DND-41 (cell line): ENCODE data around the gene CD81.
A peak's percentile ranks its signal among the peaks of the same experiment; 100 is the strongest.

Source experiments
- ATAC-seq: fragments of 200-7000 bp; cut with Tn5 transposase; 3 replicates; pipeline ENCODE4 v1.9.1; 2021; ENCODE audit warnings: low read depth; ENCODE audit not compliant: insufficient read depth
- DNase-seq: peaks from one replicate; pipeline ENCODE4 v3.0.0-alpha.2; 2020
- H2AFZ ChIP-seq: 2 replicates; pipeline ENCODE4 v1.6.0; 2012; ENCODE audit warnings: low read depth, low read length
- H3K27ac ChIP-seq: 2 replicates; pipeline ENCODE4 v1.5.1; 2012; ENCODE audit warnings: low read length, inconsistent platforms
- H3K27me3 ChIP-seq: fragments of 200-600 bp; sonication (generic); 2 replicates; pipeline ENCODE4 v1.6.0; 2012; ENCODE audit warnings: low read length, mild to moderate bottlenecking, inconsistent platforms; ENCODE audit not compliant: insufficient read depth, poor library complexity
- H3K36me3 ChIP-seq: 2 replicates; pipeline ENCODE4 v1.5.1; 2012; ENCODE audit warnings: low read length, inconsistent platforms; ENCODE audit not compliant: insufficient read depth
- H3K4me1 ChIP-seq: 2 replicates; pipeline ENCODE4 v1.5.1; 2012; ENCODE audit warnings: mild to moderate bottlenecking, low read length; ENCODE audit not compliant: insufficient read depth
- H3K4me2 ChIP-seq: 2 replicates; pipeline ENCODE4 v1.6.0; 2012; ENCODE audit warnings: mild to moderate bottlenecking, moderate library complexity, low read length, inconsistent platforms; ENCODE audit not compliant: insufficient read depth
- H3K4me3 ChIP-seq, 2 experiments: fragments of 200-600 bp in 1 of 2; shearing (Covaris generic) in 1 of 2; 2 replicates each; pipeline ENCODE4 v1.5.1; 2012 to 2016; ENCODE audit warnings: inconsistent platforms in 2 of 2, low read length in 2 of 2, mild to moderate bottlenecking in 2 of 2, low read depth in 1 of 2, moderate library complexity in 1 of 2
- H3K79me2 ChIP-seq: 2 replicates; pipeline ENCODE4 v1.6.0; 2012; ENCODE audit warnings: low read length, inconsistent platforms; ENCODE audit not compliant: insufficient read depth
- H3K9ac ChIP-seq: 2 replicates; pipeline ENCODE4 v1.6.0; 2012; ENCODE audit warnings: low read depth, mild to moderate bottlenecking, inconsistent platforms, low read length, moderate library complexity
- H3K9me3 ChIP-seq: 2 replicates; pipeline ENCODE4 v1.5.1; 2012; ENCODE audit warnings: low read length, moderate library complexity, mild to moderate bottlenecking, inconsistent platforms; ENCODE audit not compliant: insufficient read depth, severe bottlenecking
- H4K20me1 ChIP-seq: 2 replicates; pipeline ENCODE4 v1.6.0; 2012; ENCODE audit warnings: low read length; ENCODE audit not compliant: insufficient read depth
- CTCF ChIP-seq: IDR thresholded peaks from 2 replicates; pipeline ENCODE4 v1.5.1; 2012; ENCODE audit warnings: borderline replicate concordance, low read length, moderate library complexity, mild to moderate bottlenecking; ENCODE audit not compliant: poor library complexity, severe bottlenecking; ENCODE audit errors: extremely low read depth
- EZH2 ChIP-seq: IDR thresholded peaks from 3 replicates; pipeline ENCODE4 v1.6.1; 2012; ENCODE audit warnings: borderline replicate concordance, low read depth, mild to moderate bottlenecking, moderate library complexity, low read length, inconsistent platforms; ENCODE audit not compliant: severe bottlenecking

The CD81 gene

GRCh38 chr11:2387266-2387987 is 10.3 kb downstream of the CD81 start:
- Histone ChIP-seq H3K4me1 (peaks cover 25% of the 10 kb centered on the region), H2AFZ (no peak overlapping the region), H3K27ac (no peak overlapping the region), H3K36me3 (peaks cover 76% of the 10 kb centered on the region), H3K9me3 (no peaks in the 10 kb centered on the region), H3K27me3 (no peaks in the 10 kb centered on the region), H4K20me1 (peaks cover 96% of the 10 kb centered on the region), H3K9ac (no peak overlapping the region), H3K4me2 (no peak overlapping the region), H3K4me3 (no peak overlapping the region), H3K79me2 (peaks cover 98% of the 10 kb centered on the region)
- TF ChIP-seq EZH2, result no peak
- TF ChIP-seq CTCF, result no peak
- no peak for DNase-seq
- ATAC-seq, result no peak

GRCh38 chr11:2388431-2389376 is 11.6 kb downstream of the CD81 start:
- Histone ChIP-seq H3K27me3 (no peaks in the 10 kb centered on the region), H4K20me1 (peaks cover 96% of the 10 kb centered on the region), H3K27ac (no peak overlapping the region), H3K79me2 (peaks cover 89% of the 10 kb centered on the region), H3K4me3 (no peak overlapping the region), H3K36me3 (peaks cover 84% of the 10 kb centered on the region), H3K4me2 (no peak overlapping the region), H2AFZ (no peak overlapping the region), H3K9me3 (no peaks in the 10 kb centered on the region), H3K4me1 (peaks cover 15% of the 10 kb centered on the region; the same call in 1 of the 2 replicates), H3K9ac (no peak overlapping the region)
- TF ChIP-seq EZH2 (no peak), CTCF (no peak)
- ATAC-seq, result no peak
- no peak for DNase-seq

GRCh38 chr11:2389377-2390026 is 12.4 kb downstream of the CD81 start:
- Histone ChIP-seq H4K20me1 (peaks cover 99% of the 10 kb centered on the region), H3K9ac (no peak overlapping the region), H3K79me2 (peaks cover 88% of the 10 kb centered on the region), H3K9me3 (no peaks in the 10 kb centered on the region), H3K27me3 (no peaks in the 10 kb centered on the region), H3K36me3 (peaks cover 92% of the 10 kb centered on the region), H3K4me3 (no peak overlapping the region), H3K4me1 (peaks cover 12% of the 10 kb centered on the region; the same call in 1 of the 2 replicates), H3K4me2 (no peak overlapping the region), H3K27ac (no peak overlapping the region), H2AFZ (no peak overlapping the region)
- ATAC-seq (no peak), DNase-seq (no peak)
- TF ChIP-seq CTCF, result peak; percentile 26
- TF ChIP-seq EZH2, result no peak
